K562 (cell line): ENCODE results near the gene IKZF3. TPM values are rescaled to one million over a fixed set of nuclear protein-coding genes. Genes with fewer than 3 reads are reported as not detected.

ENCODE experiments used
- ASH1L ChIP-seq: fragments of 450-650 bp; IDR thresholded peaks from 2 replicates; pipeline ENCODE4 v1.6.1; 2018; ENCODE audit warnings: borderline replicate concordance, mild to moderate bottlenecking, low read depth; ENCODE audit not compliant: partially characterized antibody
- BRD4 ChIP-seq: fragments of 200-600 bp; sonication (generic); IDR thresholded peaks from 2 replicates; pipeline ENCODE4 v1.6.1; 2017; ENCODE audit warnings: inconsistent platforms
- CTCF ChIP-seq, 3 experiments: IDR thresholded peaks in 2 of 3; conservative IDR thresholded peaks in 1 of 3; 2 replicates each; pipeline ENCODE4 v1.5.1; 2011 to 2012; ENCODE audit warnings: low read length in 3 of 3, mild to moderate bottlenecking in 3 of 3, control low read depth in 2 of 3, improper control_type of control experiment in 1 of 3, inconsistent platforms in 1 of 3, low read depth in 1 of 3, mixed read lengths in 1 of 3, moderate library complexity in 1 of 3; ENCODE audit not compliant: insufficient read depth in 2 of 3
- E2F4 ChIP-seq: sonication (generic); formaldehyde crosslinking; IDR thresholded peaks from 2 replicates; pipeline ENCODE4 v1.8.0; 2022; ENCODE audit warnings: mild to moderate bottlenecking, low read depth, missing genetic modification reagents
- E2F5 ChIP-seq: sonication (generic); formaldehyde crosslinking; IDR thresholded peaks from 2 replicates; pipeline ENCODE4 v1.8.0; 2022; ENCODE audit warnings: mild to moderate bottlenecking, missing genetic modification reagents
- L3MBTL2 ChIP-seq: fragments of 450-650 bp; IDR thresholded peaks from 2 replicates; pipeline ENCODE4 v1.6.1; 2016; ENCODE audit warnings: mild to moderate bottlenecking, moderate library complexity
- MYC ChIP-seq, 2 experiments: fragments of 250-450 bp in 1 of 2; sonication (Bioruptor Pico) in 1 of 2; IDR thresholded peaks; 2 replicates each; pipeline versions ENCODE4 v1.5.1 to v1.6.1; 2012 to 2021; ENCODE audit warnings: low read depth in 2 of 2, borderline replicate concordance in 1 of 2, improper control_type of control experiment in 1 of 2, low read length in 1 of 2, mild to moderate bottlenecking in 1 of 2, moderate library complexity in 1 of 2
- NR2C2 ChIP-seq, 2 experiments: fragments of 200-800 bp in 1 of 2; sonication (Bioruptor generic) in 1 of 2; sonication (generic) in 1 of 2; formaldehyde crosslinking in 1 of 2; IDR thresholded peaks; 2 replicates each; pipeline versions ENCODE4 v1.6.1 to v1.8.0; 2016 to 2022; ENCODE audit warnings: mild to moderate bottlenecking in 1 of 2, missing compliant biosample characterization in 1 of 2, missing genetic modification characterization in 1 of 2, missing genetic modification reagents in 1 of 2
- NR3C1 ChIP-seq: sonication (generic); formaldehyde crosslinking; IDR thresholded peaks from 2 replicates; pipeline ENCODE4 v1.8.1; 2022; ENCODE audit warnings: missing genetic modification reagents
- NR4A1 ChIP-seq, 2 experiments: fragments of 250-450 bp in 1 of 2; fragments of 450-650 bp in 1 of 2; sonication (Bioruptor Pico) in 1 of 2; IDR thresholded peaks; 2 replicates each; pipeline versions ENCODE4 v1.4.0 to v1.6.1; 2016 to 2020; ENCODE audit warnings: mild to moderate bottlenecking in 2 of 2, missing compliant biosample characterization in 1 of 2, missing genetic modification characterization in 1 of 2, moderate library complexity in 1 of 2
- PHF20 ChIP-seq: fragments of 450-650 bp; IDR thresholded peaks from 2 replicates; pipeline ENCODE4 v1.6.1; 2018; ENCODE audit not compliant: partially characterized antibody
- SNRNP70 ChIP-seq: fragments of 200-400 bp; formaldehyde crosslinking; optimal IDR thresholded peaks from 2 replicates; pipeline ENCODE3; 2017; ENCODE audit warnings: low read depth, low read length
- SREBF1 ChIP-seq: fragments of 150-350 bp; IDR thresholded peaks from 2 replicates; pipeline ENCODE4 v1.6.1; 2014; ENCODE audit warnings: antibody characterized with exemption, low read depth, low read length, borderline replicate concordance
- TAL1 ChIP-seq: fragments of 450-650 bp; IDR thresholded peaks from 2 replicates; pipeline ENCODE4 v1.6.1; 2016; ENCODE audit warnings: mild to moderate bottlenecking
- ZNF140 ChIP-seq: fragments of 250-450 bp; sonication (Bioruptor Pico); IDR thresholded peaks from 2 replicates; pipeline ENCODE4 v1.8.0; 2021; ENCODE audit warnings: moderate library complexity, mild to moderate bottlenecking, inconsistent platforms
- ZNF395 ChIP-seq: fragments of 200-800 bp; sonication (Bioruptor generic); IDR thresholded peaks from 2 replicates; pipeline ENCODE4 v1.6.1; 2017; ENCODE audit warnings: missing genetic modification characterization, missing compliant biosample characterization
- ZNF584 ChIP-seq: fragments of 200-800 bp; sonication (Bioruptor generic); IDR thresholded peaks from 2 replicates; pipeline ENCODE4 v1.6.1; 2016; ENCODE audit warnings: low read depth, mild to moderate bottlenecking, missing genetic modification characterization, missing compliant biosample characterization
- ZNF644 ChIP-seq: fragments of 200-800 bp; sonication (Bioruptor generic); IDR thresholded peaks from 2 replicates; pipeline ENCODE4 v1.6.1; 2016; ENCODE audit warnings: low read depth, missing genetic modification characterization, missing compliant biosample characterization
- polyA plus RNA-seq, 8 experiments: library from polyadenylated mRNA; depleted of rRNA in 4 of 8; stranded (reverse) in 5 of 8; unstranded in 3 of 8; fragments of >200 nt; fragmentation: Nextera tagmentation in 2 of 8; fragmentation: Illumina TruSeq in 1 of 8; extraction: Ambion mirVana in 2 of 8; extraction: Trizol in 1 of 8; gene quantifications; 2 replicates each; pipeline versions ENCODE4 v1.2.1 to v1.2.3, GENCODE V29; 2011 to 2014; ENCODE audit warnings: inconsistent platforms in 1 of 8, missing spikeins in 1 of 8
- total RNA-seq, 7 experiments: library from RNA; depleted of rRNA in 6 of 7; stranded (reverse); fragments of >200 nt in 6 of 7; fragmentation: Illumina TruSeq in 2 of 7; extraction: Trizol in 2 of 7; gene quantifications; 2 replicates each; pipeline versions ENCODE4 v1.2.1 to v1.2.3, GENCODE V29; 2011 to 2021; ENCODE audit warnings: low replicate concordance in 1 of 7

The IKZF3 gene
- total and polyA plus RNA-seq, 9 of the 15 experiments (the other 6 are each of a cell fraction or from before 2014, with no cell fraction given): 0.06 to 1.6 (median 0.62) TPM

GRCh38 chr17:39753514-39754160 lies 110.5 kb downstream of the IKZF3 start (continued):
- TF ChIP-seq NR2C2 (CRISPR knock-in tag; IDR thresholded peaks at IDR 0.05): 0 out of 2 replicates have a peak, but pooled peaks have one; percentile 50
- peak; percentile 92; the same call in 1 of the 2 replicates for TF ChIP-seq NR2C2 (tag; IDR thresholded peaks at IDR 0.05)
- no peak for TF ChIP-seq E2F5 (CRISPR knock-in tag)
- 0 out of 2 replicates have a peak, but pooled peaks have one; percentile 13 for TF ChIP-seq BRD4
- peak in 1 of 3 experiments; percentile 36; a peak in 2 of 6 replicates for TF ChIP-seq CTCF (IDR thresholded peaks at IDR 0.05 in 2 of 3, conservative IDR thresholded peaks at IDR 0.05 in 1 of 3; ENCODE audit: insufficient read depth in 2 of 3, low read depth in 1 of 3, low read length in 3 of 3)
- TF ChIP-seq ASH1L: no peak
- no peak for TF ChIP-seq E2F4 (CRISPR knock-in tag)
- no peak for TF ChIP-seq PHF20
- TF ChIP-seq TAL1: no peak
- peak; percentile 98 for TF ChIP-seq L3MBTL2
- no peak for TF ChIP-seq NR4A1 (CRISPR knock-in tag; IDR thresholded peaks at IDR 0.05)
- TF ChIP-seq NR4A1 (tag; IDR thresholded peaks at IDR 0.05): peak; percentile 87
- no peak for TF ChIP-seq SNRNP70
- TF ChIP-seq ZNF584 (CRISPR knock-in tag): 0 out of 2 replicates have a peak, but pooled peaks have one; percentile 50
- 0 out of 2 replicates have a peak, but pooled peaks have one; percentile 7 for TF ChIP-seq ZNF644 (tag)
- no peak; the same call in 1 of the 2 replicates for TF ChIP-seq NR3C1
- TF ChIP-seq MYC (IDR thresholded peaks at IDR 0.05; ENCODE audit: low read depth, low read length): peak; percentile 73
- no peak for TF ChIP-seq MYC (CRISPR knock-in tag; IDR thresholded peaks at IDR 0.05; ENCODE audit: borderline replicate concordance, low read depth)
- peak; percentile 59; the same call in 1 of the 2 replicates for TF ChIP-seq ZNF395
- no peak for TF ChIP-seq SREBF1
- no peak for TF ChIP-seq ZNF140 (CRISPR knock-in tag)
